ENCODE results near the gene ONECUT3. TPM values are rescaled to one million over a fixed set of nuclear protein-coding genes. Genes with fewer than 3 reads are reported as not detected.

ONECUT3 gene
- total RNA-seq, 1 experiment from 2014 or later, result not detected

DNA sequence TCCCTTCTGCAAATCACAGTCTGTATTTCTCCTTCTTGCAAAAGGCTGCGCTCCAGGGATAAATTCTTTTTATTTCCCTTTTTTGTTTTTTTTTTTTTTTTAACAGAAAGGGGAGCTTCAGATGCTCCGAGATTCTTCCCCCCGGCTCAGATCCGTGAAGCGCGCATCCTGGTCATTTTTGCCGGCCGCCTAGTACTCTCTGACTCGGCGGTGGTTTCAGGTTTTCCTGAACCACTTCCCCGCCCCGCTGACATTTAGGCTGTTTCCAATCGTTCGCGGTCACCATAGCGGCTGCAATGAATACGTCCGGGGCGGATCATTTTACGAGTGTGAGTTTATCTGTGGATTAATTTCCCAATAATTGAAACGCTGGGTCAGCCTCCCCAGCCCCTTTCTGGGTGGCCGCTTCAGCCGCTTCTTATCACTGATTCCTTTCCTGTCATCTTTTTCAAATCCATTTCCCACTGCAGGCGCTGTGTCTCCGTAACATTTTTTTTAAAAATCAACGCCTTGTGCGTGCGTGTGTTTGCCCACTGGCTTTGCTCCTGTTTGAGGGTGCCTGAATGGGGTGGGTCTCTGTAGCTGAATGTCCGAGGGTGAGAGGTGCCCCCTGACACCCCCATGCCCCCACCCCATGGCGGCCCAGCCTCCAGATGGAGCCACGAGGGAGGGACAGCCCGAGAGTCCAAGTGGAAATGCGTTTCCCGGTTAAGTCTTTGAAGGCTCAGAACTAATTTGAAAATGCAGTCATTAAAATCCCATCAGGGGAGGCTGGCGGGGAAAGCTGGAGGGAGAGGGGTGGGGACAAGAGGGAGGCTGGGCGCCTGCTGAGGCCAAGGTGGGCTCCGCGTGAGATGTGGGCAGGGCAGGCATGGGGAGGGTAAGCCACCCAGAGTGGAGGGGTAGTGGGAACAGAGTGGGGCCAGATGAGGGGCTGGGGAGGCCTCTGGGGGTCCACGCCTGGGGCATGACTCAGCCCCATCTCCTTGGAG is 10.6 kb downstream of the ONECUT3 start:
- Histone ChIP-seq H3K79me2 (ENCODE audit: low read length) (no peaks in the 10 kb centered on the region), H2AFZ (ENCODE audit: low read length) (no peak overlapping the region), H3K4me3 (ENCODE audit: low read length) (no peak overlapping the region), H3K9ac (ENCODE audit: low read length) (no peak overlapping the region), H3K36me3 (ENCODE audit: insufficient read depth, low read length) (no peaks in the 10 kb centered on the region), H3K27me3 (ENCODE audit: low read length) (no peaks in the 10 kb centered on the region), H4K20me1 (ENCODE audit: insufficient read depth, low read depth, low read length) (no peaks in the 10 kb centered on the region), H3K27ac (ENCODE audit: low read length) (no peak overlapping the region), H3K4me1 (ENCODE audit: low read length) (peaks cover 12% of the 10 kb centered on the region), H3K4me2 (ENCODE audit: low read depth, low read length, poor library complexity, severe bottlenecking) (no peak overlapping the region), H3K9me3 (ENCODE audit: low read length) (no peaks in the 10 kb centered on the region), H3K9me2 (replicated peaks; ENCODE audit: insufficient read depth, low read length) (no peaks in the 10 kb centered on the region)
- DNase-seq, result no peak

DNA sequence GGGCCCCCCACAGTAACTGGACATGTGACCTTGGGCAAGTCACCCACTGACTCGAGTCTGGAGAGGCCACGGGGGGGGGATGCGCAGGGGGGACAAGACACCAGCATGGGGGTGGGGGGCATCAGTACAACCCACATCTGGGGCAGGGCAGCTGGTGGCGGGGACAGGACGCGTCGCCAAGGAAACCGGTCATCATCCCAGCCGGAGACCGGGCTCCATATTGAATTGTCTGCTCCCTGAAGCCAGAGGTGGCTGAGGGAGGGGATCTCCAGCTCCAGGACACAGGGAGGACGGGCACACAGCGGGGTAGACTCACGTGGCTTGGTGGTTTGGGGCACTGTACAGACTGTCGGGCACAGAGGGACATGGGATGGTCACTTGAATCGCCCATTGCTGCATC is 11.4 kb downstream of the ONECUT3 start:
- no peak overlapping the region for H3K4me2 ChIP-seq (ENCODE audit: low read depth, low read length, poor library complexity, severe bottlenecking)
- H4K20me1 ChIP-seq (ENCODE audit: insufficient read depth, low read depth, low read length), result no peaks in the 10 kb centered on the region
- no peaks in the 10 kb centered on the region for H3K27me3 ChIP-seq (ENCODE audit: low read length)

DNA sequence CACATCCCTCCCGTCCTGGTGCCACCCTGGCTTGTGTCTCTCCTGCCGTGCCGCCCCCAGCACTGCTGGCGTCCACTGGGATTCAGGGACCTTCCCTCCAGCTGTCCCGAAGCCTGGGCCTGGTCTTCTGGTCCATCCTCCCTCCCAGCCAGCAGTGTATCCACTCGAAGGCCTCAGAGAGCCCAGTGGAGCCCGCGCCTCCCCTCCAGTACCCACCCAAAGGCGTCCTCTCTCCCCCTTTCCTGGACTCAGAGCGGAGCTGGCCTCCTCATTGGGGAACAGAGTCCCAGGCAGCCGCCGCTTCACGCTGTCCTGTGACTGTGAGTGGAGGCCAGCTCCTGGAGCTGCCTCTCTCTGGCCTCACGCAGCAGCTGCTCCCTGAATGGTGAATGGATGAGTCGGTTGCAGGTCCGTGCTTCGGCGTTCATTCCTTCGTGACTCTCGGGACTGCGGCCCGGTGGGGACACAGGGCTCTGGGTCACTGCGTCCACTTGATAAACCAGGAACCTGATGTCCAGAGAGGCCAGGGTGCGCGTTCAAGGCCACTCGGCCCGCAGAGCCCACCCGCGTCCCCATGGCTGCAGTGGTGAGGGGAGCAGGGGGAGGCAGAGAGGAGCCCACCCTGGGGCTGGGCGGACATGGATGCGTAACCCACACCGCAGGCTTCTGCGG is 12.1 kb downstream of the ONECUT3 start:
- Histone ChIP-seq H3K27me3 (ENCODE audit: low read length) (no peaks in the 10 kb centered on the region), H3K9ac (ENCODE audit: low read length) (no peak overlapping the region), H3K27ac (ENCODE audit: low read length) (no peak overlapping the region), H3K79me2 (ENCODE audit: low read length) (no peaks in the 10 kb centered on the region), H3K36me3 (ENCODE audit: insufficient read depth, low read length) (no peaks in the 10 kb centered on the region), H2AFZ (ENCODE audit: low read length) (no peak overlapping the region), H4K20me1 (ENCODE audit: insufficient read depth, low read depth, low read length) (no peaks in the 10 kb centered on the region), H3K9me2 (replicated peaks; ENCODE audit: insufficient read depth, low read length) (no peaks in the 10 kb centered on the region), H3K4me1 (ENCODE audit: low read length) (peaks cover 12% of the 10 kb centered on the region), H3K4me2 (ENCODE audit: low read depth, low read length, poor library complexity, severe bottlenecking) (no peak overlapping the region), H3K9me3 (ENCODE audit: low read length) (no peaks in the 10 kb centered on the region), H3K4me3 (ENCODE audit: low read length) (no peak overlapping the region)
- DNase-seq, result no peak

More for the DNA sequence above, 11.4 kb downstream of the ONECUT3 start:
- no peaks in the 10 kb centered on the region for H3K9me3 ChIP-seq (ENCODE audit: low read length)
- DNase-seq, result no peak
- no peak overlapping the region for H3K9ac ChIP-seq (ENCODE audit: low read length)
- H2AFZ ChIP-seq (ENCODE audit: low read length), result no peak overlapping the region
- no peak overlapping the region for H3K27ac ChIP-seq (ENCODE audit: low read length)
- no peak overlapping the region for H3K4me3 ChIP-seq (ENCODE audit: low read length)
- no peaks in the 10 kb centered on the region for H3K79me2 ChIP-seq (ENCODE audit: low read length)
- H3K9me2 ChIP-seq (replicated peaks; ENCODE audit: insufficient read depth, low read length), result no peaks in the 10 kb centered on the region
- no peaks in the 10 kb centered on the region for H3K36me3 ChIP-seq (ENCODE audit: insufficient read depth, low read length)
- H3K4me1 ChIP-seq (ENCODE audit: low read length), result peaks cover 12% of the 10 kb centered on the region

DNA sequence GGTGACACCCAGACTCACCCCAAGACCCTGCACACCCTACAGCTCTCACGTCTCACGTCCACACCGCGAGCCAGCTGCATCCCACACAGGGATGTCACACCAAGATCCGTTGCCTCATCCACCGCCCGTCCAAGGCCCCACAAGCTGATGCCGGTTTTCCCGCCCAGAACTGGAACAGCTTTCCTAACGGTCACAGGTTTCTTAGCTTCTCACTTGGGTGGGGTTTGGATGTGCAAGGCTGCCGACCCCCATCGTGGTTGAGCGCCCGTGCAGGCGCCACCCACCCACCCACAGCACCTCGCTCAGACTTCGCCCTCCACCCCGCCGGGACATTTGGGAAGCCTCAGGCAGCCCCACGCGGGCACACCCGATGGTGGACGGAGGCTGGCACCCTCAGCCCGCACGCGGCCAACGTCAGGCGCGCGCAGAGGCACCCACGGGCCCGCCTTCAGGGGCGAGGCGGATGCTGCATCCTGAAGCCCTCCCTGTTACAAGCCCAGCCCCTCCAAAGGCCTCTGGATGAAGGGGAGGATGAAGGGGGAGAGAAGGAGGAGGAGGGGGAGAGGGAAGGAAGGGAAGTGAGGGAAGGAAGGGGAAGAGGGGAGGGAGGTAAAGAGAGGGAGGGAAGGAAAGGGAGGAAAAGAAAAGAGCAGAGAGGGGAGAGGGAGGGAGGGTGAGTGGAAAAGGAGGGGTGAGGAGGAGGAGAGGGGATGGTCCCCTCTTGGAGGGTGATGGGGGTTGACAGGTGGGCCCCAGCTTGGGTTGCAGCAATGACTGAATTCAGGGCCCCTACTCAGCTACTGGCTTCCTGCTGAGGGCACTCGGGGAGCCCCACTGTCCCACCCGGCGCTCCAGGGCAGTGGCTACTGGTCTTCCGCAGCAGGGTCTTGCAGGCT is 12.8 kb downstream of the ONECUT3 start:
- Histone ChIP-seq H3K79me2 (ENCODE audit: low read length) (no peaks in the 10 kb centered on the region), H2AFZ (ENCODE audit: low read length) (peak overlapping the region; percentile 17; the same call in 1 of the 2 replicates), H3K4me3 (ENCODE audit: low read length) (no peak overlapping the region), H3K27me3 (ENCODE audit: low read length) (no peaks in the 10 kb centered on the region), H3K4me2 (ENCODE audit: low read depth, low read length, poor library complexity, severe bottlenecking) (peak overlapping the region; percentile 45), H3K9ac (ENCODE audit: low read length) (peak overlapping the region; percentile 52), H4K20me1 (ENCODE audit: insufficient read depth, low read depth, low read length) (no peaks in the 10 kb centered on the region), H3K4me1 (ENCODE audit: low read length) (peaks cover 12% of the 10 kb centered on the region), H3K27ac (ENCODE audit: low read length) (no peak overlapping the region), H3K9me2 (replicated peaks; ENCODE audit: insufficient read depth, low read length) (no peaks in the 10 kb centered on the region), H3K36me3 (ENCODE audit: insufficient read depth, low read length) (no peaks in the 10 kb centered on the region), H3K9me3 (ENCODE audit: low read length) (no peaks in the 10 kb centered on the region)
- DNase-seq, result no peak

DNA sequence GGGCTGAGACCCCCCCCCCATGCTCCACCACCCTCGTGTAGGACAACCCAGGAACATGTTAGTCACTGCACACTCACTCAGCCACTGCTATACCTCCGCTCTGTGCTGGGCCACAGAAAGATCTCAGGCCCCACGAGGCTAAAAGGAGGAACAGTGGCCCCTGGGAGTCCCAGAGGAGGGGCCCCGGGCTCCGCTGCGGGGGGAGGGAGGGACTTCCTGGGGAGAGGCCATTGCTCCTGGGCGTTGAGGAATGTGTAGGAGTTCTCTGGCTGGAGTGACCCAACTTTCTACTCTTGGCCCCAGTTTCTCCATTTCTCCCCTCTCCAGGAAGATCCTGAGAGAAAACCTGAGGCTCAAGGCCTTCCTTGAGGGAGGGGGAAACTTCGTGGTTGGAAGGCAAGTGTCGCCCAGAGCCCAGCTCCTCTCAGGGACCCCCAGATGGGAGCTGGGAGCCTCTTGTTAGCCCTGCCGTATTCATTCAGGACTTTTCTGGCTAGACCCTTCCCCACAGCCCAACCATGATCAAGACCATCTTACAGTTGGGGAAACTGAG is 13.6 kb downstream of the ONECUT3 start:
- no peaks in the 10 kb centered on the region for H3K9me2 ChIP-seq (replicated peaks; ENCODE audit: insufficient read depth, low read length)
- peak overlapping the region; percentile 45 for H3K4me2 ChIP-seq (ENCODE audit: low read depth, low read length, poor library complexity, severe bottlenecking)
- no peaks in the 10 kb centered on the region for H3K27me3 ChIP-seq (ENCODE audit: low read length)
- no peaks in the 10 kb centered on the region for H4K20me1 ChIP-seq (ENCODE audit: insufficient read depth, low read depth, low read length)
- H3K79me2 ChIP-seq (ENCODE audit: low read length), result no peaks in the 10 kb centered on the region
- H2AFZ ChIP-seq (ENCODE audit: low read length), result peak overlapping the region; percentile 17; the same call in 1 of the 2 replicates
- peak overlapping the region; percentile 15; the same call in 1 of the 2 replicates for H3K4me3 ChIP-seq (ENCODE audit: low read length)
- no peak overlapping the region for H3K27ac ChIP-seq (ENCODE audit: low read length)
- peak overlapping the region; percentile 52 for H3K9ac ChIP-seq (ENCODE audit: low read length)
- H3K4me1 ChIP-seq (ENCODE audit: low read length), result peaks cover 12% of the 10 kb centered on the region
- H3K36me3 ChIP-seq (ENCODE audit: insufficient read depth, low read length), result no peaks in the 10 kb centered on the region
- DNase-seq, result peak; percentile 81
- H3K9me3 ChIP-seq (ENCODE audit: low read length), result no peaks in the 10 kb centered on the region

- H4K20me1 ChIP-seq (ENCODE audit: insufficient read depth, low read depth, low read length), result no peaks in the 10 kb centered on the region
- H3K9me3 ChIP-seq (ENCODE audit: low read length), result no peaks in the 10 kb centered on the region
- DNase-seq, result peak; percentile 85
- H3K4me2 ChIP-seq (ENCODE audit: low read depth, low read length, poor library complexity, severe bottlenecking), result peak overlapping the region; percentile 45
- peak overlapping the region; percentile 52; the same call in 1 of the 2 replicates for H3K9ac ChIP-seq (ENCODE audit: low read length)
- peaks cover 12% of the 10 kb centered on the region for H3K4me1 ChIP-seq (ENCODE audit: low read length)
- H3K36me3 ChIP-seq (ENCODE audit: insufficient read depth, low read length), result no peaks in the 10 kb centered on the region
- no peaks in the 10 kb centered on the region for H3K27me3 ChIP-seq (ENCODE audit: low read length)
- H3K27ac ChIP-seq (ENCODE audit: low read length), result no peak overlapping the region
- no peaks in the 10 kb centered on the region for H3K79me2 ChIP-seq (ENCODE audit: low read length)
- H3K9me2 ChIP-seq (replicated peaks; ENCODE audit: insufficient read depth, low read length), result no peaks in the 10 kb centered on the region
- H2AFZ ChIP-seq (ENCODE audit: low read length), result peak overlapping the region; percentile 17; the same call in 1 of the 2 replicates
- H3K4me3 ChIP-seq (ENCODE audit: low read length), result peak overlapping the region; percentile 15; the same call in 1 of the 2 replicates
Measured at GRCh38 chr19:1767464-1767933, 14.2 kb downstream of the ONECUT3 start.

- Histone ChIP-seq H3K4me2 (ENCODE audit: low read depth, low read length, poor library complexity, severe bottlenecking) (no peak overlapping the region), H3K9me2 (replicated peaks; ENCODE audit: insufficient read depth, low read length) (no peaks in the 10 kb centered on the region), H3K36me3 (ENCODE audit: insufficient read depth, low read length) (no peaks in the 10 kb centered on the region), H4K20me1 (ENCODE audit: insufficient read depth, low read depth, low read length) (no peaks in the 10 kb centered on the region), H3K79me2 (ENCODE audit: low read length) (no peaks in the 10 kb centered on the region), H3K4me1 (ENCODE audit: low read length) (peaks cover 12% of the 10 kb centered on the region), H3K27me3 (ENCODE audit: low read length) (no peaks in the 10 kb centered on the region), H2AFZ (ENCODE audit: low read length) (no peak overlapping the region), H3K27ac (ENCODE audit: low read length) (no peak overlapping the region), H3K4me3 (ENCODE audit: low read length) (no peak overlapping the region), H3K9ac (ENCODE audit: low read length) (no peak overlapping the region), H3K9me3 (ENCODE audit: low read length) (no peaks in the 10 kb centered on the region)
- DNase-seq, result no peak
Measured at GRCh38 chr19:1768248-1768647, 14.9 kb downstream of the ONECUT3 start.

All from Karpas-422 (cell line).